NCI-H1417 treated with DMSO at 0.1 percent for 48 hours (cell line): ENCODE results near the gene MFSD2A.
"Not testable (repeated sequence)": the region's sequence is repeated elsewhere in the genome, so short reads cannot be mapped to it uniquely, and the experiment has no call there.

ENCODE experiments used
- DNase-seq: peaks from one replicate; lab custom pipeline; 2025; lab: John Stamatoyannopoulos, UW

Gene MFSD2A

DNA sequence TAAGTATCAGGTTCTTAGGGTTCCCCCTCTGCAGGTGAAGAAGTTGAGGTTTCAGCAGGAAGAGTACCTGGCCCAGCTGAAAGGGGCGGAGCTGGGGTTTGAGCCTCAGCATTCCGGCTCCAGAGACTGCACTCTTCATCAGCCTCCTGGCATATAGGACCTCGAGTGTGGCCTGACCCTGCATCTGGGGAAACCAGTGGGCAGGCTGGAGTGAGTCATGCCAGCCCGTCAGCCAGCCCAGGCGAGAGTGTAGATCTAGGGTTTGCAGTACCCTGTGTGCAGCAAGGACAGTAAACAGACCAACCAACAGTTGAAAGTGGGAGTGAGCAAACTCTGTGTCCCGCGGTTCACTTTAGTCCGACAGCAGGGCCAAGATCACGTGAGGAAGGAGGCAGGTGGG, 14.1 kb downstream of the MFSD2A start:
- no peak for DNase-seq

GRCh38 chr1:39969531-39970270, 14.8 kb downstream of the MFSD2A start:
- DNase-seq, result no peak

- DNase-seq, result no peak
Measured at GRCh38 chr1:39970274-39970673, 15.3 kb downstream of the MFSD2A start.

DNA sequence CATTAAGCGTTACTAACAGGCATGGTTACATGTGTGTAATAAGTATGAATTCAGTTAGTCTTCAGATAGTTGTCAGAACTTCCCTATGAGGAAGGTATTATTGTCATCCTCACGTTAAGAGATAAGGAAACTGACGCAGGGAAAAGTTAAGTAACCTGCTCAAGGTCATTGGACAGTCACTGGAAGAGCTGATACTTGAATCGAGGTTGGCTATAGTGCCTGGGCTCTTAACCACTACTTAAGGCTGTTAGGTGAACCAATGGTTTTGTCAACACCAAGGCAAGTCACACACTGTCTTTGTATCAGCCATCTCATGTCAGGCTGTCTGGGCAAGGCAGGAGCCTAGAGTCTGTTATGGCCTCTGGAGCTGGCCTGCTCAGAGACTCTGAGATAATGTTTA, 16.2 kb downstream of the MFSD2A start:
- no peak for DNase-seq

DNA sequence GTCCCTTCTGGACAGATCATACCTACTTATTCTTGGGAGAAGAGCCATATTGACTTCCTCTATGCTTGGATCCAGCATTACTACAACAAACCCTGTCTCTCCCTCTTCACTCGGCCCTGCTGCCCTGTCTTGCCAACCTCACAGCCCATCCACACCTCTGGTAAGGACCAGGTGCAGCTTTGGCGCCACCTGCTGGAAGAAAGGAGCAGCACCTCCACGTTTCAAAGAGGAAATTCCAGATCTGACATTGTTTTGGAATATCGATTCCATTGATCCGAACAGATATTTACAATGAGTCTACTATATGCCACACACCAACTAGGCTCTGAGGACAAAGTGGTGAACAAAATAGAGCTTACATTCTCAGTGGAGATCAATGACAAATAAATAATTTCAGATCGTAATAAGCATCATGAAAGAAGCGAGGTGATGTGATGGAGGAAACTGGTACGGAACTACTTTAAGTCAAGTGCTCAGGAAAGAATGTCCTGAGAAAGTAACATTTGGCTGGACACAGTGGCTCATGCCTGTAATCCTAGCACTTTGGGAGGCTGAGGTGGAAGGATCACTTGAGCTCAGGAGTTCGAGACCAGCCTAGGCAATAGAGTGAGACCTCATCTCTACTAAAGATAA, 18.7 kb downstream of the MFSD2A start:
- peak; percentile 30 for DNase-seq

- no peak for DNase-seq
Measured at GRCh38 chr1:39976732-39977131, 21.8 kb downstream of the MFSD2A start.

- no peak for DNase-seq
Measured at GRCh38 chr1:39977202-39977601, 22.3 kb downstream of the MFSD2A start.

DNA sequence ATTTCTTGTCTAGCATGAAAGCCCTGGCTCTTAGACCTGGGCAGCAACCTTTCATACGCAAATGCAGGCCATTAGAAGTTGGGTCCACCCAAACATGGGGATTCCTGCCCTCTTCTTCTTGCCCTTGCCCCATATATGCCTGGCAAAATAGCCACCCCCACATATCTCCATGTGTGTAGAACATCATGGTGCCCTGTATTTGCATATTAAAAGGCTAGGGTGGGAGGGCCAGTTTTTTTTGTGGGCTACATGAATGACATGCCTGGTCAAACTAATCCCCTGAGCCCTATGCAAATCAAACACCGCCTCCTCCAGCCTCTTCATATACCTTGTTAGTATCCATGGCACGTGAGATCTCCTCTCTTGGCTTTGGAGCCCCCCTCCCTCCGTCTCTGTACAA, 24.7 kb downstream of the MFSD2A start:
- no peak for DNase-seq

GRCh38 chr1:39980555-39981313, 25.8 kb downstream of the MFSD2A start:
- DNase-seq, result no peak

GRCh38 chr1:39981385-39981784, 26.4 kb downstream of the MFSD2A start:
- DNase-seq, result no peak

- DNase-seq, result no peak
Measured at GRCh38 chr1:39981945-39982344, 27.0 kb downstream of the MFSD2A start.

DNA sequence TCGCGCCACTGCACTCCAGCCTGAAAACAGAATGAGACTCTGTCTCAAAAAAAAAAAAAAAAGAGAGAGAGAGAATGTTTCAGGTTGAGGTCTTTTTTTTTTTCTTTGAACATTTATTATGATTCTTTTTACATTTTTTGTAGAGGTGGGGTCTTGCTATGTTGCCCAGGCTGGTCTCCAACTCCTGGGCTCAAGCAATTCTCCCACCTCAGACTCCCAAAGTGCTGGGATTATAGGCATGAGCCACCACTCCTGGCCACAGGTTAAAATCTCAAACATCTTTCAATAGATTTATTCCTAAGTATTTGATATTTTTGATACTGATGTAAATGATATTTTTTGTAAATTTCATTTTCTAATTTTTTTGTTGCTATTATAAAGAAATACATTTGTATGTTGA, 29.5 kb downstream of the MFSD2A start:
- DNase-seq, result not testable (repeated sequence)

DNA sequence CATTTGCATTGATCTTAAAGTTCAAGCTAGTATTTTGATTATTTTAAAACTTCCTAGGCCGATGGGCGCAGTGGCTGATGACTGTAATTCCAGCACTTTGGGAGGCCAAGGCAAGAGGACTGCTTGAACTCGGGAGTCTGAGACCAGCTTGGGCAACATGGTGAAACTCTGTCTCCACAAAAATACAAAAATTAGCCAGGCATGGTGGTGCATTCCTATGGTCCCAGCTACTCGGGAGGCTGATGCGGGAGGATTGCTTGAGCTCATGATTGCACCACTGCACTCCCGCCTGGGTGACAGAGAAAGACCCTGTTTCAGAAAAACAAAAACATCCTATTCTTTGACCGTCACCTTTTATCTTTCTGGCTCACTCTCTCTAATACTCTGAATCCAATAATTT, 30.0 kb downstream of the MFSD2A start:
- no peak for DNase-seq

GRCh38 chr1:39987869-39988268, 32.9 kb downstream of the MFSD2A start:
- DNase-seq, result no peak

DNA sequence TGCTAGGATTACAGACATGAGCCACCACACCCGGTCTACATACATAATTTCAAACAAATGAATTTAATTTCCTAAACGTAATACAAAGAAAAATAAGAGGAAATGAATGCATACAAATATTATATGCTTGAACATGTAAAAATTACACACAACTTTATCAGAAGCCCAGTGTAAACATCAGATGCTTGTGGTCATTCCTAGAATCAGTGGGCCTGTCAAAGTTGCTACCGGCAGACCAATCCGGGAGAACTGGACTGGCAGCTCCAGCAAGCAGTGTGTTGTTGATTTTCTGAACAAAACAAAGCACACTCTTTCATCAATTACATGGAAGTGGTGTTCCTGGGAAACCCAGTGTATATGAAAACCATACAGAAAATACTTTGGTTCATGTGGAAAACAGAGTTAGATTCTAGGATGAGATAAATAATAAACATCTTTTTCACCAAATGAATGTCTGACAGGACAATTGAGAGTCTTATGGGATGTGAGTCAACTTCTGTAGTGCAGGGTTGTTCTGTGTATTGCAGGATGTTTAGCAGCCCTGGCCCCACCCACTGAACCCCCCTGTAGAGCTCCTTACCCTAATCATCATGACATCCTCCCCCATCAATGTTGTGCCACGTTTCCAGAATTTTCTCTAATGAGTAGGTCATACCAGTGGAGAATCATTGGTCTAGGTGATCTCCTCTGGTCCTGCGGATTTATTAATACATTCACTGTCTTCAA, 33.8 kb downstream of the MFSD2A start:
- DNase-seq, result no peak

DNA sequence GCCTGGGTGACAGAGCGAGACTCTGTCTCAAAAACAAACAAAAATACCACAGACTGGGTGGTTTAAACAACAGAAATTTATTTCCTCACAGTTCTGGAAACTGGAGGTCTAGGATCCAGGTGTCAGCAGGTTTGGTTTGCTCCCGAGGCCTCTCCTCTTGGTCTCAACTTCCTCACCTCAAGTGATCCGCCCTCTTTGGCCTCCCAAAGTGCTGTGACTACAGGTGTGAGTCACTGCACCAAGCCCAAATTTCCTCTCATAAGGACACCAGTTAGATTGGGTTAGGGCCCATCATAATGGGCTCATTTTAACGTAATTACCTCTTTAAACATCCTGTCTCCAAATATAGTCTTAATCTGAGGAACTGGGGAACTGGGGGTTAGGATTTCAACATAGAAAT, 35.5 kb downstream of the MFSD2A start:
- DNase-seq, result no peak

DNA sequence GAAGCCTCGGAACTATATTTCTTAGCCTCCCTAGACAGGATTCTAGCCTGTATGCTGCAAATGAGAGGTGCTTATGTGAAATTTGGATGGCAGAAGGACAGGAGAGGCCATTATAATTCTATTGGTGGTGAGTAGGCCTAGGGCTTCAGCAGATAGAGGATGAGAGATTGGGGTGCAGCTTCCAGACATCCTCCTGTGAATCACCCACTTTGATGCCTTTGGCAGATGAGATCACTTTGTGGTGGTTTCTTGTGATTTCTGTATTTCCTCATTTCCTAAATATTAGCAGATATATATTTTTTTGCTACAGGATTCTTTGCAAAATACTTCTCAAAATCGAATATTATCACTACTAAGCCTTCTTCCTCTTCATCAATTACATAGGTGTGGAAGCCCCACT, 37.3 kb downstream of the MFSD2A start:
- DNase-seq, result no peak

DNA sequence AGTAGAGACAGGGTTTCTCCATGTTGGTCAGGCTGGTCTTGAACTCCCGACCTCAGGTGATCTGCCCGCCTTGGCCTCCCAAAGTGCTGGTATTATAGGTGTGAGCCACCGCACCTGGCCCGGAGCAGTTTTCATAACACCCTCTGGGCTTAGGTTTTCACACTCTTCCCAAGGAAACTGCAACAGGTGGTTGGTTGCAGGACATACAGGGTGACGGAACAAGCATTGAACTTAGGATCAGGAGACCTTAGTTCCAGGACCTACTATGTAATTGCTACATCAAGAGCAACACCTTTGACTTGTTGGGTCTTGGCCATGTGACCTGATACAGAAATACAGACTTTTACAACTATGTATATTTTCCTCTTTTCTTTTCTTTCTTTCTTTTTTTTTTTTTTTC, 37.9 kb downstream of the MFSD2A start:
- DNase-seq, result no peak

- DNase-seq, result no peak
Measured at GRCh38 chr1:39995973-39996393, 41.0 kb downstream of the MFSD2A start.

GRCh38 chr1:39996396-39997004, 41.6 kb downstream of the MFSD2A start:
- no peak for DNase-seq

GRCh38 chr1:40001456-40001855, 46.5 kb downstream of the MFSD2A start:
- no peak for DNase-seq
